ENCODE results near the gene FANCC.

DNA sequence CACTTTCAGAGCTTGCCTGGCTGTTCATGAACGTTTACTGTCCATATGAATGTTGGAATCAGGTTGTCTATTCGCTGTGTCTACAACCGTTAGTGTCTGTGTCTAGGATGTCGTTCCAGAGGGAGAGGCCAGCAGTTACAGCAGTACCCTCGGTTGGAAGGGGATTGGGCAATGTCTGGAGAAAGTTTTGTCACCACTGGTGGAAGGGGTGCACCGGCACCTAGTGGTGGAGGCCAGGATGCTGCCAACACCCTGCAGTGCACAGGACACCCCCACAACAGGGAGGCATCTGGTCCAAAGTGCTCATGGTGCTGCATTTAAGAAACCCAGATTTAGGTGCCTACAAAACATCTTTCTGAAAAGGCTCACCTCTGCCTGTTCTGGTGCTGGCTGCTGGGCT is 220.7 kb downstream of the FANCC start:
- TF ChIP-seq POLR2A (IDR thresholded peaks at IDR 0.05) (no peak), POLR2AphosphoS5 (IDR thresholded peaks at IDR 0.05) (no peak)
- TF ChIP-seq, protein P1, sequence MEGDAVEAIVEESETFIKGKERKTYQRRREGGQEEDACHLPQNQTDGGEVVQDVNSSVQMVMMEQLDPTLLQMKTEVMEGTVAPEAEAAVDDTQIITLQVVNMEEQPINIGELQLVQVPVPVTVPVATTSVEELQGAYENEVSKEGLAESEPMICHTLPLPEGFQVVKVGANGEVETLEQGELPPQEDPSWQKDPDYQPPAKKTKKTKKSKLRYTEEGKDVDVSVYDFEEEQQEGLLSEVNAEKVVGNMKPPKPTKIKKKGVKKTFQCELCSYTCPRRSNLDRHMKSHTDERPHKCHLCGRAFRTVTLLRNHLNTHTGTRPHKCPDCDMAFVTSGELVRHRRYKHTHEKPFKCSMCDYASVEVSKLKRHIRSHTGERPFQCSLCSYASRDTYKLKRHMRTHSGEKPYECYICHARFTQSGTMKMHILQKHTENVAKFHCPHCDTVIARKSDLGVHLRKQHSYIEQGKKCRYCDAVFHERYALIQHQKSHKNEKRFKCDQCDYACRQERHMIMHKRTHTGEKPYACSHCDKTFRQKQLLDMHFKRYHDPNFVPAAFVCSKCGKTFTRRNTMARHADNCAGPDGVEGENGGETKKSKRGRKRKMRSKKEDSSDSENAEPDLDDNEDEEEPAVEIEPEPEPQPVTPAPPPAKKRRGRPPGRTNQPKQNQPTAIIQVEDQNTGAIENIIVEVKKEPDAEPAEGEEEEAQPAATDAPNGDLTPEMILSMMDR (IDR thresholded peaks at IDR 0.05), result no peak
